ENCODE results near the gene ACIN1.
"Not testable (repeated sequence)": the region's sequence is repeated elsewhere in the genome, so short reads cannot be mapped to it uniquely, and the experiment has no call there.

The ACIN1 gene

DNA sequence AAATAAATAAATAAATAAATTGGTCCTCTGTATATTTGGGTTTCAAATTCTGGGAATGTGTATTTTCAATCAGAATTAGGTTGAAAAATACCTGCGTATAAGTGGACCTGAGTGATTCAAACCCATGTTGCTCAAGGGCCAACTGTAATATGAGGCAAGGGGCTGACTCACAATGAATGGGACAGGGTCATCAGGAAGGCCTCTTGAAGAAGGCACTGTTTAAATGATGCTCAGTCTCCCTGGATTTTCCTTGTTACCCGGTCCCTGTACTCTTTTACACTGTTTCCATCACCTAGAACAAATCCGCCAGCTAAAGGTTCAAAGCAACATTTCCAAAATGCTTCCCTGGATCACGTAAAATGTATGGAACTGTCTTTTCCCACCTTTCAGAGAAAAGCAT lies 64.0 kb downstream of the ACIN1 start:
- no peak overlapping the region for H3K4me3 ChIP-seq (ENCODE audit: low read length)
- TF ChIP-seq ZNF274 (IDR thresholded peaks at IDR 0.05; ENCODE audit: low read depth, low read length), result no peak

DNA sequence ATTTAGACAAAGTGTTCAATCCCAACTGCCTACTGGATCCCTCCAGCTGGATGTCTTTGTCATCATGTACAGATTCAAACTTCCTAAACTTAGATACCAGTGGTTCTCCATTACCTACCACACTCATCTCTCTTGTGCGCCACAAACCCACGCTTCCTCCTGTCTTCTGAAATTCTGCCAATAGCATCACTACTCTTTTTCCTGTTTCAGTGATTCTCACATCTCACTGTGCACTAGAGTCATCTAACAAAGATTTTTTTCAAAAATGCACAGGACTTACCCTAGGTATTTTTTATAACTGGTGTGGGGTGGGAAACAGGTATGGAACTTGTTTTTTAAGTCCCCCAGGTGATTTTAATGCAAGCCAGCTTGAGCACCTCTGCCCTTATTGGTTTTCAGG lies 66.1 kb downstream of the ACIN1 start:
- TF ChIP-seq ZNF274 (IDR thresholded peaks at IDR 0.05; ENCODE audit: low read depth, low read length), result no peak

DNA sequence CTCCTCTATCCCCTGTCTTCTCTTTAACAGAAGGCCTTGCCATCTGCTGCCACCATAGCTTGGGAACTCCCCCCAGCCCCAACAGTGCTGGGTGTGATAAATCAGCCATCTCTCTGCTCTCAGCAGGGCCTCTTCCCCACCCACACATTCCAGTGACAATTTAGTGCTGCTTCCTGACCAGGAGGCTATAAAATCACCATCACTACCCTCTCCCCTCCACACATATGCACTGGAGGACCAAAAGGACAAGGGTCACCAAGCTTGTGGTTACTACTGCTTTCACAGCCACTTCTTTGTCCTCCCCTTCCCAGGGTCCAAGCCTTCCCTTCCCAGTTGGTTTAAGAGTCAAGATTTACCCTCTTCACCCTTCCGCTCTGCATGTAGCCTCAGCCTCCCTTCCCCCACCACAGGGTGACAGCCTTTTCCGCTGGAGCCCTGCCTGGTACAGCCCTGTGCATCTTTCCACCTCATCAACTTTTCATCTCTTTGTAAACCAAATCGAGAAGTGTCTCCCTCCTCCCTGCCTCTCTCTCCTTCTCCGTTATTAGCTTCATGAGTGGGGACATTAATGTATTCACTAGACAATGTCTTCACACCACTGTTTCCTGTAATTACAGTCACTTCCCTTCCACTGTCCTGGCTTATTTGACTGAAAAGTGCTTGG lies 69.7 kb downstream of the ACIN1 start:
- no peak overlapping the region for H3K4me3 ChIP-seq (ENCODE audit: low read length)
- TF ChIP-seq ZNF274 (IDR thresholded peaks at IDR 0.05; ENCODE audit: low read depth, low read length), result no peak

More for the DNA sequence above, 66.1 kb downstream of the ACIN1 start:
- H3K4me3 ChIP-seq (ENCODE audit: low read length), result no peak overlapping the region

DNA sequence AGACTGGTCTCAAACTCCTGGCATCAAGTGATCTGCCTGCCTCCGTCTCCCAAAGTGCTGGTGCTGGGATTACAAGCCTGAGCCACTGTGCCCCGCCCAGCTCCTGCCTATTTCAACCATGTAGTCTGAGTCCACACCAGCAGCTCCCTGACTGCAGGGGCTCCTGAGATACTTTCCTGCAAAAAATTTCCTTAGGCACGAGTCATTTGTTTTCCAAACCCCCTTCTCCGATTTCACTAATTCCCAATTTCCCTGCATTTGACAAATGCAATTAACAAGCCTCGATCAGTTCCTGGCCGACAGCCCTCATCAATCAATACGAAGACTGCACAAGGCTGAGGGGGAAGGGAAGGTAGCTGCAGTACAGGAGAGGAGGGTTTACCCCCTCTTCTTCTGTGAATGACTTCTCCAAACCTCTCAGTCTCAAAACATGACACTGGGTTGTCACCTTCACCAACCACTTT lies 70.3 kb downstream of the ACIN1 start:
- no peak for TF ChIP-seq ZNF274 (IDR thresholded peaks at IDR 0.05; ENCODE audit: low read depth, low read length)
- H3K4me3 ChIP-seq (ENCODE audit: low read length), result no peak overlapping the region

DNA sequence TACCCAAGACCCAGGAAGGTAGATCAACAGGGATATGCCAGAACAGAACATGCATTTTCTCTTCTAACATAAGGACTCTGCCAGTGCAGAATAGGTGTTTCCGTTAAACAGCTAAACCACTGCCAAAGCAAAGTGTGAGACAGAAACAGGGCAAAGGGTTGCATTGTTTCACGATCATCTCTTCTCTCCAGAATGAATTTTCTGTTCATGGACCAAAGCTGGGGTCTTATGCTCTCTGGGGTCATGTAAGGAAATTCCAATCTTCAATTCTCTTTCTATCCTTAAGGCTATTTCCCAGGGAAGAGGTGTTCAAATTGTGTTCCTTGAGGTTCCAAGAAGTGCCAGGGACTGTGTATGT lies 71.2 kb downstream of the ACIN1 start:
- no peak overlapping the region for H3K4me3 ChIP-seq (ENCODE audit: low read length)
- no peak for TF ChIP-seq ZNF274 (IDR thresholded peaks at IDR 0.05; ENCODE audit: low read depth, low read length)

DNA sequence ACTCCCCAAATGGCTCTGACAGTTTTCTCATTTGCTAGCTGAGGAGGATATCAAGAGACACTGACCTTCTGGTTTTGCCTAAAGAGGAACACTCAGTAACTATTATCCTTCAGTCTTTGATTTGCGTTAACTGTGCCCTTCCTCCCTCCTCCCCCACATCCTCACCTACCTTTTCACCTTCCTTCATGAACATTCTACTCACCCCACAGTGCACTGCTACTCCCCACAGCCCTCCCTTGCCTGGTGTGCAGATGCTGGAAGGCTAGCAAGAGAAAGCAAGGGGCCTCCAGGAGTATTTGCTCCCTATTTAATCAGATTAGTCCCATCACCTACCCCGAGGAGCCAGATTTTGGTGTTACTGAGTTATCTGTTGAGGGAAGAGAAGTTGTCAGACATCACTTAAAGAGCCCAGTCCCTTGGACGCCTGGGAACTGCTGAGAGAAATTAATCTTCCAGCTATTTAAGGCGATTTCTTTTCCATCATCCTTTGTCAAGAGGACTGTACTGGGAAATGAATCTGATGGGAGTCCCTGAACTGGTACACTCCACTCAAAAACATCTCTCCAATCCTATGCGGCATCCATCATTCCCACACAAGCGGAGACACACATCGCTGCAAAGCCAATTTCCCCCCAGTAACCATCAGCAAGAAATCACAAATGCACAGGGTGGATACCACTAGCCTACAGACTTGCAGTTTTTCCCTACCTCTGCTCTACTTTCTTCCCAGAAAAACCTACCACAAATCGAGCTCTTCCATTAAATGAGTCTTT lies 71.7 kb downstream of the ACIN1 start:
- no peak overlapping the region for H3K4me3 ChIP-seq (ENCODE audit: low read length)
- TF ChIP-seq ZNF274 (IDR thresholded peaks at IDR 0.05; ENCODE audit: low read depth, low read length), result no peak

DNA sequence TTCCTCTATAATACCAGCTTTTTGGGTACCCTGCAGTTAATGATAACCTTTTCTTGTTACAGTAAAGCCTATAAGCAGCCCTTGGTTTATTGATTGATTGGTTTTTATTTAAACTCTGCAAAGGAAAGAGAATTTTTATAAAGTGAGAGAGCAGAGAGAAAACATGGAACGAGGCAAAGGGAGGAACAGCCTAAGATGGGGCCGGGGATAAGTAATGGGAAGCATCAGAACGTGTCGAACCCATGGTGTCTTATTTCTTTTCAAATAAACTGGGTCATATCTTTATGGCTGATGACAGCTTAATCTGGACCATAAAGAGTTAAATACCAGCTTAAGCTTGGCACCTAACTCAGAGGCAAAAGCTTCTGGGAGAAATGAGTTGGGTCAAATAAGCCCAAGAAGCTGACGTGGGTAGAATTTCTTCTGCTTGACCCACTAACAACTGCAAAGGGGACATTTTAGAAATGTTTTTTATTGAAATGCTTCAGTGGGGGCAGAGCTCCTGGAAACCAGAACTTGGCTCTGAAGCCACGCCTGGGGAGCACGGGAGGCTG lies 73.0 kb downstream of the ACIN1 start:
- no peak for TF ChIP-seq ZNF274 (IDR thresholded peaks at IDR 0.05; ENCODE audit: low read depth, low read length)
- H3K4me3 ChIP-seq (ENCODE audit: low read length), result no peak overlapping the region

DNA sequence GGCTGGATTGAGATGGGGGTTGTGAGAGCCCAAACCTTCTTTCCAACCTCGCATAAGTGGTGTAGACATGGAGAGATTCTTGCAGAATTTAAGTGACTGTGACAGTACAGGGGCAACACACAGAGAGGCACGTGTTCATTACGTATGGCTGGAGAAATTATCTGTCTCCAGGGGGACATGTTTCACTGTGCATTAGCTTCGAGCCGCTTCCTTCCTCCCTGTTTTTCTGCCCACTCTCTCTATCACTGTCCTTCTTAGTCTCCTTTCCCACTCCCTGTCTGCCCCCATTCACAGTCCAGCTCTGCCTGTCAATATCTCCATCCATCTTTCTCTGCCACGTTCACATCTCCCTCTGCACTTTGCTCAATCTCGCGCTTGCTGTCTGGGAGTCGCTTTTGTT lies 73.5 kb downstream of the ACIN1 start:
- no peak for TF ChIP-seq ZNF274 (IDR thresholded peaks at IDR 0.05; ENCODE audit: low read depth, low read length)
- no peak overlapping the region for H3K4me3 ChIP-seq (ENCODE audit: low read length)

DNA sequence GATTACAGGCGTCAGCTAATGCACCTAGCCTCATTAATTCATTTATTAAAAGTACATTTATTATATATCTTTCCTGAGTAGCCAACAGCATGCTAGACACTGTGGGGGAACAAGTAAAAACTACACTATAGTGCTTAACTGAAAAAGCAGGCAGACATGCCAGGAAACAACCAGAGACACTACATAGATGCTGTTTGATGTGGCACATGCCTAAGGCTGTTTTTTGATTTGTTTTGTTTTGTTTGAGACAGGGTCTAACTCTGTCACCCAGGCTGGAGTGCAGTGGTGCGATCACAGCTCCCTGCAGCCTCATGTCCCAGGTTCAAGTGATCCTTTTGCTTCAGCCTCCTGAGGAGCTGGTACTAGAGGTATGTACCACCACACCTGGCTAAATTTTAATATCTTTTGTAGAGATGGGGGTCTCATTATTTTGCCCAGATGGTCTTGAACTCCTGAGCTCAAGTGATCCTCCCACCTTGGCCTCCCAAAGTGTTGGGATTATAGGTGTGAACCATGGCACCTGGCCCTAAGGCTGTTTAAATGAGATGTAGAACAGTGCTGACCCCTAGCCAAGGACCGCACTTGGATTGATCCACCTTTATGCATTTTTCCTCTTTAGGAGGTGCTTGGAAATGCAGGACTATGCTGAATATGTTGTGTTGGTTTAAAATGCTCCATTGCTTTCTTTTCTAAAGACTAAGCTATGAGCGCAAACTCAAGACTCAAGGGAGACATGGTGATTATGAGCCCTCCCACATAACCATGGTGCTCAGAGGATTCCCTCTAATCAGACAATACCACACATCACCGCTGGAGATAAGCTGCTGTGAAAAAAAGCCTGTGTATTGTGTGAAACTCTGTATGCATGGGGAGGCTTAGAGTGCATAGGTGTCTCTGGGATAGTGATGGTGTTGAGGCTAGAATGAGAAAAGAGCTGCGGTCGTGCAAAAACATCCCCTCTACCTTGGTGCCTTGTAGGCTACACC lies 74.5 kb downstream of the ACIN1 start:
- H3K4me3 ChIP-seq (ENCODE audit: low read length), result no peak overlapping the region
- TF ChIP-seq ZNF274 (IDR thresholded peaks at IDR 0.05; ENCODE audit: low read depth, low read length), result no peak

DNA sequence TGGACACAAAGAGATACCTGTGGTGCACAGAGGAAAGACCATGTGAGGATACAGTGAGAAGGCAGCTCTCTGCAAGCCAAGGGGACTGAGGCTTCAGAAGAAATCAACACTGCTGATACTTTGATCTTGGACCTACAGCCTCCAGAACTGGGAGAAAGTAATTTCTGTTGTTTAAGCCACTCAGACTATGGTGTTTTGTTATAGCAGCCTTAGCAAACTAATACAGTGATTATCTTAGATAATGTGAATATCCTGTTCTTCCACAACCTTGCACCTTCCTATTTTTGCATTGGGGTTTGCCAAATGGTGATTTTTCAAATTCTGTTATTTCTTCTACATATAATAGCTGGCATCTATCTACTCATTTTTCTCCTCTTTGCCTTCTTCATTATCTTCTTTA lies 76.8 kb downstream of the ACIN1 start:
- no peak for TF ChIP-seq ZNF274 (IDR thresholded peaks at IDR 0.05; ENCODE audit: low read depth, low read length)
- no peak overlapping the region for H3K4me3 ChIP-seq (ENCODE audit: low read length)

DNA sequence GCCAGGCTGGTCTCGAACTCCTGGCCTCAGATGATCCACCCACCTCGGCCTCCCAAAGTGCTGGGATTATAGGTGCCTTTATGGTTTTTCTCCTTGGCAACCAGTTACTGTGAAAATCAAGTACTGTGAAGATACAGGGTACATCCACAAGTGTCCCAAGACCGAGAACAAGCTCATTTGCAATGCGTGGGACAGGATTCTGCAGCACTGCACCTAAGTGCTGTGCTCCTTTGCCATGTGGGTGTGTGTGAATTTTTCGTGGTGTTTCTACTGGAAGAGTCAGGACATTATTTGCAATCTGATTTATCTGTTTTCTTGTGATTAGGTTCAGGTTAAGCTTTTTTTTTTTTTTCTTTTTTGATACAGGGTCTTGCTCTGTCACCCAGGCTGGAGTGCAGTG lies 77.8 kb downstream of the ACIN1 start:
- no peak overlapping the region for H3K4me3 ChIP-seq (ENCODE audit: low read length)
- no peak for TF ChIP-seq ZNF274 (IDR thresholded peaks at IDR 0.05; ENCODE audit: low read depth, low read length)

DNA sequence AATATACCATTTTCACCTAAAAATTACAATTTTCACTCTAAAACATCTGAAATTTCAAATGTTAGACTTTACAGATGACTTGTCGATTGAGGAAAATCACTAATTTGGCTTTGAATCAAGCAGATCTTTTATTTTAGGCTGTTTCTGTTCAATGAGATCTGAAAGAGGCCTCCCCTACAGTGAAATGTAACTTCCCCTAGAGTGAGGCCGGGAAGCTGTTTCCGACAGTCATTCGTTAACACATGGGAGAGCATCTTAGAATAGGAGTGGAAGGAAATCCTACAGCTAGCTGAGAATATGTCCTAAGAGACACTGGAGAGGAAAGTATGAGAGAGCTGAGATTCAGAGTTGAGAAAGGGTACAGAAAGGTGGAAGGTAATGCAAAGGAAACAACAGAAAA lies 79.3 kb downstream of the ACIN1 start:
- H3K4me3 ChIP-seq (ENCODE audit: low read length), result no peak overlapping the region
- no peak for TF ChIP-seq ZNF274 (IDR thresholded peaks at IDR 0.05; ENCODE audit: low read depth, low read length)

DNA sequence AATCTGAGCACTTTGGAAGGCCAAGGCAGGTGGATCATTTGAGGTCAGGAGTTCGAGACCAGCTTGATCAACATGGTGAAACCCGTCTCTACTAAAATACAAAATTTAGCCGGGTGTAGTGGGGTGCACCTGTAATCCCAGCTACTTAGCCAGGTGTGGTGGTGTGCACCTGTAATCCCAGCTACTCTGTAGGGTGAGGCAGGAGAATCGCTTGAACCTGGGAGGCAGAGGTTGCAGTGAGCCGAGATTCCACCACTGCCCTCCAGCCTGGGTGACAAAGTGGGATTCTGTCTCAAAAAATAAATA lies 81.2 kb downstream of the ACIN1 start:
- H3K4me3 ChIP-seq (ENCODE audit: low read length), result not testable (repeated sequence)

DNA sequence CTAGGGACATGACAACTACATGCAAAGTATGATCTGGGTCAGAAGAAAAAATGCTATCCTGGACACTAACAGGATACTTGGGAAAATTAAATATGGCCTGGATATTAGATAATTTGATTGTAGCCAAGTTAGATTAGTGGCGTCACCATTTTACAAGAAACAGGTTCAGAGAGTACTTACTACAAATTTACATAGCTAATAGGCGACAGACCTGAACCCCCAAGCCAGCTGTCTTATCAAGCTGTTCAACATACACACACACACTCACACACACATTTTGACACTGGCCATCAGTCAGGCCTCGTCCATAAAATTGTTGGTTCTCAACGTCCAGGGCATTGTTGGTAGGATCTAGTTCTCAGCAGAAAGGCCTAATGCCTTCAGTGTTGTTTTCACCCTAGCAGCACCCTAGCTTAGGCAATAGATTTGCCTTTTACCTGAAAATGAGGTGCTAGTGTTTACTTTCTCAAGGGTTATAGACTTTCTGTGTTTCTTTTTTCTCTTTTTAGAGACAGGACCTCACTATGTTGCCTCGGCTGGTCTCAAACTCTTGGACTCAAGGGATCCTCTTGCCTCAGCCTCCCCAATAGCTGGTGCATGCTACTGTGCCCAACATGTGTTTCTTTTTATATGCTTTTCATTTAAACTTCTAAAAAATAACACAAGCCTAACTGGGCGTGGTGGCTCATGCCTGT lies 81.7 kb downstream of the ACIN1 start:
- no peak for TF ChIP-seq ZNF274 (IDR thresholded peaks at IDR 0.05; ENCODE audit: low read depth, low read length)
- H3K4me3 ChIP-seq (ENCODE audit: low read length), result no peak overlapping the region

Data from GM08714 (cell line).